Naive B cell (primary cell): ENCODE results near the gene KRTAP5-10. TPM values are rescaled to one million over a fixed set of nuclear protein-coding genes. Genes with fewer than 3 reads are reported as not detected.
"Not testable (repeated sequence)": the region's sequence is repeated elsewhere in the genome, so short reads cannot be mapped to it uniquely, and the experiment has no call there.

Experiments
- ATAC-seq, 2 donors: fragments of 150-1000 bp; cut with Tn5 transposase; 2 replicates each; pipeline ENCODE4 v1.10.0; 2021; ENCODE audit warnings: low read depth in 2 of 2, mild to moderate bottlenecking in 2 of 2, moderate library complexity in 2 of 2
- DNase-seq: peaks from one replicate; pipeline ENCODE4 v3.0.0; 2022
- H3K27ac Mint-ChIP-seq, 6 donors: one replicate each; pipeline ENCODE4 v1.8.0; 2020 to 2022; ENCODE audit warnings: mild to moderate bottlenecking in 6 of 6, mixed read lengths in 6 of 6, moderate library complexity in 5 of 6, inconsistent platforms in 2 of 6
- H3K27me3 Mint-ChIP-seq, 3 donors: one replicate each; pipeline ENCODE4 v1.8.0; 2021 to 2022; ENCODE audit warnings: mixed read lengths in 3 of 3, mild to moderate bottlenecking in 1 of 3
- H3K36me3 Mint-ChIP-seq, 2 donors: one replicate each; pipeline ENCODE4 v1.8.0; 2020 to 2022; ENCODE audit warnings: mixed read lengths in 2 of 2, inconsistent platforms in 1 of 2, mild to moderate bottlenecking in 1 of 2
- H3K4me1 Mint-ChIP-seq, 3 donors: one replicate each; pipeline ENCODE4 v1.8.0; 2020 to 2022; ENCODE audit warnings: mixed read lengths in 3 of 3, inconsistent platforms in 1 of 3, mild to moderate bottlenecking in 1 of 3, moderate library complexity in 1 of 3
- H3K4me3 Mint-ChIP-seq, 8 donors: one replicate each; pipeline ENCODE4 v1.8.0; 2020 to 2022; ENCODE audit warnings: mild to moderate bottlenecking in 8 of 8, mixed read lengths in 8 of 8, moderate library complexity in 8 of 8, inconsistent platforms in 2 of 8
- H3K9me3 Mint-ChIP-seq, 7 donors: one replicate each; pipeline ENCODE4 v1.8.0; 2020 to 2022; ENCODE audit warnings: mixed read lengths in 7 of 7, mild to moderate bottlenecking in 5 of 7, inconsistent platforms in 2 of 7, moderate library complexity in 1 of 7
- polyA plus RNA-seq, 6 donors: library from polyadenylated mRNA; unstranded; fragments of 300-500 nt; fragmentation: Illumina TruSeq; gene quantifications; one replicate each; pipeline ENCODE4 v1.2.3, GENCODE V29; 2021; ENCODE audit warnings: low read depth in 6 of 6

The KRTAP5-10 gene
- polyA plus RNA-seq, 6 donors from 2014 or later = not detected

DNA sequence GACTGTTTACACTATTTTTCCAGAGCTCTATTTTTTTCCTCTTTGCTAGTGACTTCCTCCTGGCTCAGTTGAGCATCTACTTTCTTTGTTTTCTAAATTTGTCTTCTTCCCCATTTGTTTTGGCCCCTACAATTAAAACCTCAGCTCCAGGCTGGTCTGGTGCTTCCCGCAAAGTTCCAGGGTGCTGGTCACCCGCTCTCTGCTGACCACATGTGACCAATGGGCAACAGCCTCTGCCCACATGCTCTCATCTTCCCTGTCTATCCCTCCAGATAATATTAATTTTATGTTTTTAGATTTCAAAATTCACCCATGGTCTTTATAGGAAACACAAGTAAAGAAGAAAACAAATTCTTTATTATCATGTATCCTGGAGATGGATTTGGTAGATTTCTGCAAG lies 17.6 kb downstream of the KRTAP5-10 start:
- H3K27ac Mint-ChIP-seq, H3K9me3 Mint-ChIP-seq, H3K4me1 Mint-ChIP-seq, H3K36me3 Mint-ChIP-seq, ATAC-seq, H3K4me3 Mint-ChIP-seq, DNase-seq: not testable (repeated sequence)
- H3K27me3 Mint-ChIP-seq = peaks cover 22 to 48% (median 41%) of the 10 kb centered on the region in 3 donors

DNA sequence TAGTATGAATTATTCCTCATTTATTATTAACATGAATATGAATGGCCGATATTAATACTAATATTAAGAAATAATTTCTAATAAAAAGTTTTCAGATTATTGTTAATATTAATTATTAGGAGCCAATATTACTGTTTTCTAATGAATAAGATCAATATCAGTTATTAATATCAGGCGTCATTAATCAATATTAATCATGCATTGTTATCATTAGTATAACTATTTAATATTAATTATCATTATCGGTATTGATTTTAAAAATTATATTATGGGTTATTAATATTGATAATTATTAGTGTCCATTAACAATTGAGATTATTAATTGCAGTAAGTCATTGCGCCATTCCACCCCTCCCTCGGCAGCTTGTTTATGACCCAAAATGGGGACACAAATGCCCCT lies 20.3 kb downstream of the KRTAP5-10 start:
- DNase-seq, H3K36me3 Mint-ChIP-seq, H3K4me3 Mint-ChIP-seq, H3K4me1 Mint-ChIP-seq, H3K27ac Mint-ChIP-seq, H3K9me3 Mint-ChIP-seq, ATAC-seq: not testable (repeated sequence)
- peaks cover 20 to 47% (median 42%) of the 10 kb centered on the region in 3 donors for H3K27me3 Mint-ChIP-seq

DNA sequence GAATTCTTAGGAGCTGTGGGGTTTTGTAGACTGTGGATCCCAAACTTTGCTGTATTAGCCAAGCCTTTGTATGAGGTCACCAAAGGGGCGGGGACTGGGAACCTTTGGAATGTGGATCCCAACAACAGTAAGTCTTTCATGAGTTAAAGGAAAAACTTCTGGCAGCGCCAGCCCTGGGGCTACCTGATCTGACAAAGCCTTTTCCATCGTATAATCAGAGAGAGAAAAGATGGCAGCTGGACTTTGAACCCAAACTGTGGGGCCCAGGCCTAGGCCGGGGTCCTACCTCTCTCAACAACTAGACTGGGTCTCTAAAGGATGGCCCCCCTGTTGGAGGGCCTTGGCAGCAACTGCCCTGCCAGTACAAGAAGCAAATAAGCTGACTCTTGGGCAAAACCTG lies 23.0 kb downstream of the KRTAP5-10 start:
- H3K4me3 Mint-ChIP-seq = peak overlapping the region in 1 of 8 donors; percentile 75
- not testable (repeated sequence) for ATAC-seq, DNase-seq, H3K36me3 Mint-ChIP-seq, H3K9me3 Mint-ChIP-seq, H3K27ac Mint-ChIP-seq, H3K4me1 Mint-ChIP-seq
- peaks cover 11 to 31% (median 26%) of the 10 kb centered on the region in 3 donors for H3K27me3 Mint-ChIP-seq

DNA sequence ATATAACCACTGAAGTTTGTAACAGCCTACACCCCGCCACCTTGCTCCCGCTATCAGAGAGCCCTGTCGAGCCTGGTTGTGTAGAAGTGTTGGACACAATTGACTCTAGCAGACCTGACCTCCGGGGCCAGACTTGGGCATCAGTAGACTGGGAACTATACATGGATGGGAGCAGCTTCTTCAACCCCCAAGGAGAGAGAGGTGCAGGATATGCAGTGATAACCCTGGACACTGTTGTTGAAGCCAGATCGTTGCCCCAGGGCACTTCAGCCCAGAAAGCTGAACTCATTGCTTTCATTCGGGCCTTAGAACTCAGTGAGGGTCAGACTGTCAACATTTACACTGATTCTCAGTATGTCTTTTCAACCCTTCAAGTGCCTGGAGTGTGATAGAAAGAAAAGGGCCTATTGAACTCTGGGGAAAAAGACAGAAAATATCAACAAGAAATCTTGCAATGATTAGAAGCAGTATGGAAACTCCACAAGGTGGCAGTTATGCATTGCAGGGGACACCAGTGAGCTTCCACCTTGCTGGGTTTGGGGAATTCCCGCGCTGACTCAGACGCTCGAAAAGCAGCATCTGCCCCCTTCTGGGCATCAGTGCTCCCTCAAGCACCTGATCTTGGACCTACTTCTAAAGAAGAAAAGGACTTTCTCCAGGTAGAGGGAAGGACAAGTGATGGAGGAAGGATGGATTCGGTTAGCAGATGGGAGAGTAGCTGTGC lies 23.6 kb downstream of the KRTAP5-10 start:
- not testable (repeated sequence) for H3K4me1 Mint-ChIP-seq, H3K4me3 Mint-ChIP-seq, H3K27ac Mint-ChIP-seq, H3K9me3 Mint-ChIP-seq, ATAC-seq, H3K36me3 Mint-ChIP-seq
- H3K27me3 Mint-ChIP-seq = peaks cover 10 to 26% (median 25%) of the 10 kb centered on the region in 3 donors
- DNase-seq = peak; percentile 19

DNA sequence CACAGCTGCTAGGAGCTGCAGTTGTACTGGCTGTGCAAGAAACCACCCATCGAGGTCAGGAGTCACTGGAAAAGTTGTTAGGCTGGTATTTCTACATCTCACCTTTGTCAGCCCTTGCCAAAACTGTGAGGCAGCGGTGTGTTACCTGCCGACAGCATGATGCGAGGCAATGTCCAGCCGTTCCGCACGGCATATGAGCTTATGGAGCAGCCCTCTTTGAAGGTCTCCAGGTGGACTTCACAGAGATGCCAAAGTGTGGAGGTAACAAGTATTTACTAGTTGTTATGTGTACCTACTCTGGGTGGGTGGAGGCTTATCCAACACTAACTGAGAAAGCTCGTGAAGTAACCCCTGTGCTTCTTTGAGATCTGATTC lies 24.2 kb downstream of the KRTAP5-10 start:
- H3K36me3 Mint-ChIP-seq, H3K4me1 Mint-ChIP-seq, H3K9me3 Mint-ChIP-seq, ATAC-seq, H3K27ac Mint-ChIP-seq, H3K4me3 Mint-ChIP-seq, DNase-seq: not testable (repeated sequence)
- peaks cover 6 to 23% (median 21%) of the 10 kb centered on the region in 3 donors for H3K27me3 Mint-ChIP-seq

DNA sequence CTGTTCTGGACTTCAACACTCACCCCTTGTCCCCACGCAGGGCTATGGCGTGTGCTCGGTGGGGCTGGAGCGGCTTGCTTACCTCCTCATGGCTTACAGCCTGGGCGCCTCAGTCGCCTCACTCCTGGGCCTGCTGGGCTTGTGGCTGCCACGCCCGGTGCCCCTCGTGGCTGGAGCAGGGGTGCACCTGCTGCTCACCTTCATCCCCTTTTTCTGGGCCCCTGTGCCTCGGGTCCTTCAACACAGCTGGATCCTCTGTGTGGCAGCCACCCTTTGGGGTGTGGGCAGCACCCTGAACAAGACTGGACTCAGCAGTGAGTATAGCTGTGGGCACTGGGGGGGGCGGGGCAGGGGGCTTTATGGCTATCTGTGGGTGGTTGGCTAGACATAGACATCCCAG lies 37.9 kb downstream of the KRTAP5-10 start:
- H3K4me1 Mint-ChIP-seq = peaks cover 9 to 30% (median 14%) of the 10 kb centered on the region in 3 donors
- not testable (repeated sequence) for DNase-seq, H3K27ac Mint-ChIP-seq, ATAC-seq, H3K9me3 Mint-ChIP-seq, H3K4me3 Mint-ChIP-seq, H3K36me3 Mint-ChIP-seq
- H3K27me3 Mint-ChIP-seq = peaks cover 24 to 73% (median 45%) of the 10 kb centered on the region in 3 donors

DNA sequence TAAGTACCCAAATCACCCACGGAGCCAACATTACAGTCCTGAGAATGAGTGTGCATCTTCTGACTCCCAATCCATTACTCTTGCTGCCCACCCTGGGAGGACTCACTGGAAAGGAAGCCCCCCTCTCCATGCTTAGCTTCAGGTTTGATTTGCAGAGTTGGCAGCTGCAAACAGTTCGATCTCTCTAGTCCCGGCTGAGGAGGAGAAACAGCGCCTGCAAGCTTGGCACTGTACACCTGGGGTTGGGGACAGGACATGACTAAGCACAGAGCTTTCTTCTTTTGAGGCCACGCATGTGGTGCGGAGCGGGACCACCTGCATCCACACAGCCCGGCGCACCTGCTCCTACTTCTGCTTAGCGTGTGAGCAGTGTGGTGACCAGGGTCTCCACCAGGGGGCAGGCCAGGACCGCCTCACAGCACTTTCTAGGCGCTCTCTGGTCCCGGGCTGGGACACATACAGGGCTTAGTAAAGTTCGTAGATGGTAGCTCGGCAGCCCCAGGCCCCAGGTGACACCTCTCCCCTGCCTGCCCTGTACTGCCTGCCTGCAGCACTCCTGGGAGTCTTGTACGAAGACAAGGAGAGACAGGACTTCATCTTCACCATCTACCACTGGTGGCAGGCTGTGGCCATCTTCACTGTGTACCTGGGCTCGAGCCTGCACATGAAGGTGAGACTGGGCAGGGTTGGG lies 39.6 kb downstream of the KRTAP5-10 start:
- H3K4me1 Mint-ChIP-seq = peaks cover 12 to 30% (median 14%) of the 10 kb centered on the region in 3 donors
- H3K27me3 Mint-ChIP-seq = peaks cover 28 to 77% (median 48%) of the 10 kb centered on the region in 3 donors
- H3K4me3 Mint-ChIP-seq, H3K36me3 Mint-ChIP-seq, ATAC-seq, H3K9me3 Mint-ChIP-seq: not testable (repeated sequence)
- H3K27ac Mint-ChIP-seq = peak overlapping the region in 1 of 6 donors; percentile 37
- DNase-seq = peak; percentile 8

DNA sequence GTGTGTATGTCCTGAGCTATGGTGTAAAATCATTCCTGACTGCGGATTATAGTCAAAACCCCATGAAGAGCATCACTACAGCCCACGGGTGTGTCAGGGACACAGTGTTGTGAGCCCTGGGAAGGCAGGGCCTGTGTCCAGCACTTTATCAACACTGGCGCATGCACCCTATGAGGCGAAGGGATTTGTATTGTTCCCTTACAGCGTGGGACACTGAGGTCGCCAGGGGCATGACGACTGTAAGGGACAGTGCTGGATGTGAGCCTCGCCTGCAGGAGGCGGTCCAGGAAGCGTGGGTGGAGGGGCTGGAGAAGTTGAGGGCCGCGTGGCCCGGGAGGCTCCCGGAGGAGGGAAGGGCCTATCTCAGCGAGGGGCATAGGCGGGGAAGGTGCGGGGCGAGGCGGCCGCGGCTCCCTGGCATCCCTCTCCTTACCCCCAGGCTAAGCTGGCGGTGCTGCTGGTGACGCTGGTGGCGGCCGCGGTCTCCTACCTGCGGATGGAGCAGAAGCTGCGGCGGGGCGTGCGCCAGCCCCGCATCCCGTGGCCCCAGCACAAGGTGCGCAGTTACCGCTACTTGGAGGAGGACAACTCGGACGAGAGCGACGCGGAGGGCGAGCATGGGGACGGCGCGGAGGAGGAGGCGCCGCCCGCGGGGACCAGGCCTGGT lies 41.6 kb downstream of the KRTAP5-10 start:
- not testable (repeated sequence) for H3K36me3 Mint-ChIP-seq, ATAC-seq, DNase-seq, H3K9me3 Mint-ChIP-seq
- H3K4me1 Mint-ChIP-seq = peaks cover 12 to 21% (median 14%) of the 10 kb centered on the region in 3 donors
- H3K27ac Mint-ChIP-seq = peak overlapping the region in 1 of 6 donors; percentile 71
- peak overlapping the region in 6 of 8 donors; percentile 17 to 70 (median 64) for H3K4me3 Mint-ChIP-seq
- H3K27me3 Mint-ChIP-seq = peaks cover 31 to 81% (median 49%) of the 10 kb centered on the region in 3 donors

DNA sequence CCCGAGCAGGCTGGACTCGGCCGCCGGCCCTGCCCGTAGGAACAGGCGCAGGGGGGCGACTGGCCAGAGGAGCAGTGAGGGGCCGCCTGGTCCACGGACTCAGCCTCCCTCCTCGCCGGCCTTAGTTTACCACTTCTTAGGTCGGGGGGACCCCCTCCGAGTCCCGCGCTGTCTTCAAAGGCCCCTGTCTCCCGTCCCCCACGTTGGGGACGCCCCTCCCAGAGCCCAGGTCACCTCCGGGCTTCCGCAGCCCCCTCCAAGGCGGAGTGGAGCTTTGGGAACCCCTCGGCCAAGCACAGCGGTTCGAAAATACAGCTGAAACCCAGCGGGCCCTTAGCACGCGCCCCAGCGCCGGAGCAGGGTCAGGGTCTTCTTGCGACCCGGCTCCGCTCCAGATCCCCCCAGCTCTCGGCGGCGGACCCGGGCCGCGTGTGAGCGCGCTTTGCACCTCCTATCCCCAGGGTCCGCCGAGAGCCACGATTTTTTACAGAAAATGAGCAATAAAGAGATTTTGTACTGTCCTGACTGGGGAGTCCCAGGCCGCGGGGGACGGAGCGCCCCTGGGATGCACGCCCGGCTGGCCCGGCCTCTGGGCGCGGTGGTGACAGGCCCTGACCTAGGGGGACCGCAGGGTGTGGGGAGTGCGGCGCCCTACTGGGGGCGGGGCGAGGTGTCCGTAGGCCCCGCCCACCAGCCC lies 42.3 kb downstream of the KRTAP5-10 start:
- H3K4me1 Mint-ChIP-seq = peaks cover 12 to 21% (median 14%) of the 10 kb centered on the region in 3 donors
- H3K36me3 Mint-ChIP-seq, H3K27ac Mint-ChIP-seq, ATAC-seq, H3K9me3 Mint-ChIP-seq: not testable (repeated sequence)
- DNase-seq = peak; percentile 1
- peak overlapping the region in 4 of 8 donors; percentile 48 to 69 (median 64) for H3K4me3 Mint-ChIP-seq
- peaks cover 28 to 80% (median 50%) of the 10 kb centered on the region in 3 donors for H3K27me3 Mint-ChIP-seq

DNA sequence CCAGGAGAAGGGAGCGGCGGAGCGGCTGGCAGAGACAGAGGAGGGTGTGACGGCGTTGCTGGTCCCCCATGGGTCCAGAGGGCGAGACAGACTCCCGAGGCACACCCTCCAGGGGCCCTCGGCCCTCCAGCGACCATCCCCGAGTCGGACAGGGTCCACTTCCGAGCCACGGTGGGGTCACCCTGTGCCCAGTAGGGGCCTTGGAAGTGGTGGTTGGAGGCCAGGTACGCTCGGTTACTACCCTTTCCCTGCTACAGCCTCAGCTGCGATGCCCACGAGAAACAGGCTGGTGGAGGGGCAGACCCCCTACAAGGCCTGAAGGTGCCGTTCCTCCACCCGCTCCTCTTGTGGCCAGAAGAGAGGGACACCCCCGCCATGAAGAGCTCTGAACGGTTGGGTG lies 42.9 kb downstream of the KRTAP5-10 start:
- H3K9me3 Mint-ChIP-seq = not testable (repeated sequence)
- H3K27me3 Mint-ChIP-seq = peaks cover 28 to 85% (median 50%) of the 10 kb centered on the region in 3 donors

DNA sequence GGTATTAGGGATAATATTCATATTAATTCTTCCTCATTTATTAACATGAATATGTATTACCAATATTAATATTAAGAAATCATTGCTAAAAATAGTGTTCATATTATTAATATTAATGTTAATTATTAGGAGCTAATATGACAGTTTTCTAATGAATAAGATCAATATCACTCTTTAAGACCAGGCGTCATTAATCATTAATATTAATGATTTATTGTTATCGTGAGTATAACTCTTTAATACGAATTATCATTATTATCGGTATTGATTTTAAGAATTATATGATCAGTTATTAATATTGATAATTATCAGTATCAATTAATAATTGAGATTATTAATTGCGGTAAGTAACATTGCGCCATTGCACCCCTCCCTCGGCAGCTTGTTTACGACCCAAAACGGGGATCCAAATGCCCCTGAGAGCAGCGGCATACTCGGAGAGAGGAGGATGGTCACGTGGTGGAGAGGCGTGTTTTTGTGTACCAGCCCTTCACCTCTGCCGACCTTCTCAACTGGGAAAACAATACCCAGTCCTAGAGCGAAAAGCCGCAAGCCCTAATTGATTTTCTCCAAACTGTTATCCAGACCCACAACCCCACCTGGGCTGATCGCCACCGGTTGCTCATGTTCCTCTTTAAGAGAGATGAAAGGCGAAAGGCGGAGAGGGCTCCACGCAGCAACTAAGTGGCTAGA lies 46.0 kb downstream of the KRTAP5-10 start:
- not testable (repeated sequence) for DNase-seq, H3K9me3 Mint-ChIP-seq, H3K27ac Mint-ChIP-seq, H3K4me3 Mint-ChIP-seq, ATAC-seq, H3K36me3 Mint-ChIP-seq
- peaks cover 7 to 12% (median 10%) of the 10 kb centered on the region in 3 donors for H3K4me1 Mint-ChIP-seq
- H3K27me3 Mint-ChIP-seq = peaks cover 31 to 80% (median 34%) of the 10 kb centered on the region in 3 donors

More for the DNA sequence above, 42.9 kb downstream of the KRTAP5-10 start:
- H3K27ac Mint-ChIP-seq, H3K36me3 Mint-ChIP-seq, DNase-seq, ATAC-seq: not testable (repeated sequence)
- Mint-ChIP-seq H3K4me1 (peaks cover 12 to 21% (median 14%) of the 10 kb centered on the region in 3 donors), H3K4me3 (peak overlapping the region in 1 of 8 donors; percentile 28)

DNA sequence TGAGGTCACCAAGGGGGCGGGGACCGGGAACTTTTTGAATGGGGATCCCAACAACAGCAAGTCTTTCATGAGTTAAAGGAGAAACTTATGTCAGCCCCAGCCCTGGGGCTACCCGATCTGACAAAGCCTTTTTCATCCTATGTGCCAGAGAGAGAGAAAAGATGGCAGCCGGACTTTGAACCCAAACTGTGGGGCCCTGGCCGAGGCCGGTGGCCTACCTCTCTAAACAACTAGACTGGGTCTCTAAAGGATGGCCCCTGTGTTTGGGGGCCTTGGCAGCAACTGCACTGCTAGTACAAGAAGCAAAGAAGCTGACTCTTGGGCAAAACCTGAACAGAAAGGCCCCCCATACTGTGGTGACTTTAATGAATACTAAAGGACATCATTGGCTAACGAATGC lies 48.6 kb downstream of the KRTAP5-10 start:
- ATAC-seq, H3K4me3 Mint-ChIP-seq, H3K9me3 Mint-ChIP-seq, H3K4me1 Mint-ChIP-seq, H3K27ac Mint-ChIP-seq, H3K36me3 Mint-ChIP-seq, DNase-seq: not testable (repeated sequence)
- H3K27me3 Mint-ChIP-seq = peaks cover 27 to 65% (median 31%) of the 10 kb centered on the region in 3 donors
